GM12872 (cell line): Measurements from ENCODE around the gene RPP14.

Experiments used
- CTCF ChIP-seq: IDR thresholded peaks from 3 replicates; pipeline ENCODE4 v1.5.1; 2011; ENCODE audit warnings: low read depth, mild to moderate bottlenecking, low read length, moderate library complexity; ENCODE audit not compliant: insufficient read depth

Gene RPP14

DNA sequence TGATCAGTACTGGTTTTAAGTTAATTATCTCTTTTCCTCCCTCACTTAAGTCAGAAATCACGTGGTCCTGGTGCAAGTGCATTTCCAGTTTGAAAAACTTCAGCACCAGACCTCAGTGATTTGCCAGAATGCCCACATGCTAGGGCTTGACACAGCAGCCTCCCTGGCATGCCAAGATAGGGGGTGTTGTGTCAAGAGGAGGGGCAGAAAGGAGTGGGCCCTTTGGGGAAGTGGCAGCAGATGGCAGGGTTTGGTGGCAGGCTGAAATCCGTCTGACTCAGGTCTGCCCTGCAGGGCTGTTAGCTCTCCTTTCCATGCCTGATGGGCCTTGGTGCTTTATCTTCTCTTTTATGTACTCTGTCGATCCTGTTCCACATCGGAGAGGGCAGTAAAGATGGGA is 50.0 kb downstream of the RPP14 start:
- no peak for TF ChIP-seq CTCF

GRCh38 chr3:58357402-58357801 is 51.4 kb downstream of the RPP14 start:
- TF ChIP-seq CTCF = no peak

GRCh38 chr3:58358092-58358491 is 52.0 kb downstream of the RPP14 start:
- no peak for TF ChIP-seq CTCF

- no peak for TF ChIP-seq CTCF
These were observed 52.8 kb downstream of the RPP14 start for GRCh38 chr3:58358808-58359207.

DNA sequence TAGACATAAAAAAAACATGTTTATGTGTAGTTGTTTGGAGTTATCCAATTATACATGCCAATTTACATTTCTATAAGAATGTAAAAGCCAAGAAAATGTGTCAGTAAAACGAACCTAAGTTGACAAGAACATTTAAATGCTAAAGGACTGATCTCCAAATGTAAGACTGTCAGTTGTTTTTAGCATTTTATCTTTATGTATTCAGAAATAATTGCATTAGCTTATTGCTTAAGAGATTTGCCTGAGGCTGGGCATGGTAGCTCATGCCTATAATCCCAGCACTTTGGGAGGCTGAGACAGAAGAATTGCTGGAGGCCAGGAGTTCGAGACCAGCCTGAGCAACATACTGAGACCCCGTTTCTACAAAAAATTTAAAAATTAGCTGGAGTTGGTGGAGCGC is 53.6 kb downstream of the RPP14 start:
- no peak for TF ChIP-seq CTCF

DNA sequence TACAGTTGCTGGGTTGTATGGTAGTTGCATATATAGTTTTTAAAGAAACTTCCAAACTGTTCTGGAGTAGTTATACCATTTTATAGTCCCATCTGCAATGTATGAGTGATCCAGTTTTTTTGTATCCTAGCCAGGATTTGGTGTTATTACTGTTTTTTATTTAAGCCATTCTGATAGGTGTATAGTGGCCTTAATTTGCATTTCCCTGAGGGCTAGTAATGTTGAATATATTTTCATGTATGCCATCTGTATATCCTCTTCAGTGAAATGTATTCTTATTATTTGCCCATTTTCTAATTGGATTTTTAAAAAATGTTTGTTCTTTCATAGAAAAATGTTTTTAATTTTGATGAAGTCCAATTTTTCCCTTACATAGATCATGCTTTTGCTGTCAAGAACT is 55.8 kb downstream of the RPP14 start:
- no peak for TF ChIP-seq CTCF

- TF ChIP-seq CTCF = no peak
These were observed 60.7 kb downstream of the RPP14 start for GRCh38 chr3:58366699-58367098.

DNA sequence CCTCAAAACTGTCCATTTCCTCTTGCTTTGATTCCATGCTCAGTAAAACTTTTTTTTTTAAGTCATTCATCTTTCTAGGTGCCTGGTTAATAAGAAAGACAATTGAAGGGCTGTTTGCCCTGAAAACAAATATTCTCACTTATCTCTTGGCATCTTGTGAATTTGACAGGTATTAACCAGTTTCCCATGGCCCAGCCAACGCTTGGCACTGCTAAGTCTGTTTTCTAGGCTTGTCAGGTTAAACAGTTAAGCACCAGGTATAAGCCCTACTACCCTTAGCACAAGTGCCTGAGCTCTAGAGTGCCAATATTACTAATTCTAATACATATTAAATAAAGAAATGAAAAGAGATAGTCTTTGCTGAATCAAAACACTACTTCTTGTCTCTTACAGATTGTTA is 63.0 kb downstream of the RPP14 start:
- no peak for TF ChIP-seq CTCF
